GM19328 (cell line): ENCODE measurements around the gene SMG7.
A peak's percentile ranks its signal among the peaks of the same experiment; 100 is the strongest.

Source experiments
- ATAC-seq: cut with Tn5 transposase; IDR thresholded peaks from one replicate; pipeline ENCODE4 v1.9.1; 2021; ENCODE audit warnings: mild to moderate bottlenecking, moderate library complexity; ENCODE audit not compliant: unreplicated experiment

Gene SMG7

GRCh38 chr1:183466781-183467180 is 5.5 kb upstream of the SMG7 start:
- ATAC-seq = no peak

DNA sequence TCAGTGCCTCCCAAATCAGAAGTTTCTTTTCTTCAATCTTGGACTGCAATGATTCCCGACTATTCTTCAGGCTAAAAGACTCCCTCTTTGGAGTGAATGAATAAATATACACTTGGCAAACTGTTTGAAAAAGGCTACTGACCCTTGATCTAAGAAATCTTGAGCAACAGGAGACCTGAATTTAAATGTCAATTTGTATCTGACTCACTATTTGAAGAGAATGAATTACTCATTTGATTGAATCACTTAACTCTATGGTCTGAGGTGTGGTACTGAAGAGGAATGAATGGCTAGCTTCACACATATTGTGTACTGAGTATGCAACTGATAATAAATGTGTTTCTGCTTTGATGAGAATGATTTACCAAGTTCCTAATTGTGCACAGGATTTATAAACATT is 4.6 kb upstream of the SMG7 start:
- ATAC-seq = no peak

GRCh38 chr1:183470147-183470960 is 1.9 kb upstream of the SMG7 start:
- ATAC-seq = no peak

GRCh38 chr1:183470961-183471742 is 1.1 kb upstream of the SMG7 start:
- no peak for ATAC-seq

GRCh38 chr1:183471743-183472487 is 384 bp upstream of the SMG7 start:
- ATAC-seq = peak; percentile 44

DNA sequence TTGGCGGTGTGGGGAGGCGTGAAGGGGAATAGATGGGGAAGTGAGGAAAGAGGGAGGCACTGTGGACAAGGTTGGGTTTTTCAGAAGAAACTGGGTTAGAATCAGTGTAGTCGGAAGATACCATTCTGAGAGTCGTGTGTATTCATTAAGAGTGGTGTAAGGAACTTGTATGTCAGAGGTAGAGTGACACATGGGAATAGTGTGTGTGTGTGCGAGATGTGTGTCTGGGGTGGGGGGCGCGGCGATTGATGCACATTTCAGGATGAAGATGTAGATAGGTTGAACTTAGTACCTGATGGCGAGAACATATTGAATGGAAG is 878 bp downstream of the SMG7 start:
- ATAC-seq = no peak

- ATAC-seq = no peak
Observed at GRCh38 chr1:183476081-183476480, 3.8 kb downstream of the SMG7 start.

GRCh38 chr1:183477986-183478781 is 5.9 kb downstream of the SMG7 start:
- no peak for ATAC-seq

GRCh38 chr1:183480971-183481441 is 8.7 kb downstream of the SMG7 start:
- peak; percentile 61 for ATAC-seq

DNA sequence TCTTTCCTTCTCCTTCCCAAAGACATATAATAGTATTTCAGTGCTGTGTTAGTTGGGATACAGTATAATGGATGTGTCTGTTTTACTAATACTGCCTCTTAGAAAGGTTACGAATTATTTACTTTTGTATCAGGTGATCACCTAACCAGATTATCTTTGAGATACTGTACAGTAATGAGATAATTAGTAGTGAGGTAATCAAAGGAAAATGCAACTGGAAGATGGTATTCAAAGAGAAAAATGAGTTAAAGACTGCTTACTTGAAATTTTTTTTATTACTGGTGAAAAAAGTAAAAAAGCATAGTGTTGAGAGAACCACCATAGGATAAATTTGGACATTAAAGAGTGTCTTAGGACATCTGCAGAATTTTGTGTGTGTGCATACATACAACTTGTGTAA is 10.9 kb downstream of the SMG7 start:
- ATAC-seq = no peak

DNA sequence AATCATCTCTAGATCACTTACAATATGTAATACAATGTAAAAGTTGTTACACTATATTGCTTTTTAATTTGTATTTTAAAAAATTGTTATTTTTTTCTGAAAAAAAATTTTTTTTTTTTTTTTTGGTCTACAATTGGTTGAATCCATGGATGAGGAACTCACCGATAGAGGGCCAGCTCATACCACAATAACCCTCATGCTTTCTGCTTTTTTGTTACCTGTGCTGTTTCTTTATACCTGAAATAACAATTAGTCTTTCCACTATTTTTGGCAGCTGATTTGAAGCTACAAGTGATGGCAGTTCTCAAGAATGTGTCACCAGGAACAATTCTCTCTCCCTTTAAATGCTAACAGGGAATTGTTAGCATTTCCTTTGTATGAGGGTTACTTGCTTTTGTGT is 12.0 kb downstream of the SMG7 start:
- no peak for ATAC-seq

DNA sequence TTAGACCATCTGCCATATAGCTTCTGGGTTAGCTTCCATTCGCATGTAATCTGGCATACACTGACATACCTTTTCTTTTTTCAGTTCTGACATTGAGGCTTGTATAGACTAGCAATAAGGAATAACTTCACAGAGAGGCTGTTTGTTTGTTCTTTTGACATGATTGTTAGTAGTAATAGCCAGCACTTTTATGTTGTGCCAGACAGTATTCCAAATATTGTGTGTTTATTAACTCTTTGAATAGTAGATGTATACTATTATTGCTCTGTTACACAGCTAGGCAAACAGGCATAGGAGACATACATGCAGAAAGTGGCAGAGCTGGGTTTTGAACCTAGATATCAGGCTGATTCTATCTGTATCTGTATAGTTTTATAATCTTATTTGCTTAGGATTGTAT is 12.6 kb downstream of the SMG7 start:
- no peak for ATAC-seq

DNA sequence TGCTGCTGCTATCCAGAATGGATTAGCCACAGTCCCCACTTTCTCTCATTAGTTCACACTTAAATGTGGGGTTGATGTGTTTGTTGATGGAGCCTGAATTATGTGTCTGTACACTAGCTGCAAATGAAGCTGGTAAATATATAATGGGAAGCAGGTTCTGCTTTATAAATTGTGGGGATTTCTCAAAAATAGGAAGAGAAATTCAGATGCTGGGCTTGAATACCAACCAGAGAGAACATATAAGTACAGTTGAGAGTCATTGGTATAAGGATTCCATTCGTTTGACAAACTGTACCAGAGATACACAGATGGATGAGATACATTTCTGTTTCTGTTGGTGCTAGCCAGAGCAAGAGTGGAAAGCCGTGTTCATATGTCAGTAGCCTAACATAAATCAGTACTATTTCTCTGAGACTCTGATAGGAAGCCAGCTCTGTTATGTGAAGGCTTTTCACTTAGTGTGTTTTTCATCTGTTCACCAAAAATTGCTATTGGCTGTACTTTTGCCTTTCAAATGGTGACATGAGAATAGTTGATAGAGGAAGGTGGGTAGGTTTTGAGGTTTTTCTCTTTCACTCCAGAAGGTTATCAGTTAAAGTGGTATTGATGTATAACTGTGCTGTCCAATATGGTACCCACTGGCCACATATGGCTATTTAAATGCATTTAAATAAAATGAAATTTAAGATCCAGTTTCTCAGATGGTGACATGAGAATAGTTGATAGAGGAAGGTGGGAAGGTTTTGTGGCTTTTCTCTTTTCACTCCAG is 15.6 kb downstream of the SMG7 start:
- ATAC-seq = no peak

GRCh38 chr1:183490932-183491331 is 18.6 kb downstream of the SMG7 start:
- no peak for ATAC-seq

DNA sequence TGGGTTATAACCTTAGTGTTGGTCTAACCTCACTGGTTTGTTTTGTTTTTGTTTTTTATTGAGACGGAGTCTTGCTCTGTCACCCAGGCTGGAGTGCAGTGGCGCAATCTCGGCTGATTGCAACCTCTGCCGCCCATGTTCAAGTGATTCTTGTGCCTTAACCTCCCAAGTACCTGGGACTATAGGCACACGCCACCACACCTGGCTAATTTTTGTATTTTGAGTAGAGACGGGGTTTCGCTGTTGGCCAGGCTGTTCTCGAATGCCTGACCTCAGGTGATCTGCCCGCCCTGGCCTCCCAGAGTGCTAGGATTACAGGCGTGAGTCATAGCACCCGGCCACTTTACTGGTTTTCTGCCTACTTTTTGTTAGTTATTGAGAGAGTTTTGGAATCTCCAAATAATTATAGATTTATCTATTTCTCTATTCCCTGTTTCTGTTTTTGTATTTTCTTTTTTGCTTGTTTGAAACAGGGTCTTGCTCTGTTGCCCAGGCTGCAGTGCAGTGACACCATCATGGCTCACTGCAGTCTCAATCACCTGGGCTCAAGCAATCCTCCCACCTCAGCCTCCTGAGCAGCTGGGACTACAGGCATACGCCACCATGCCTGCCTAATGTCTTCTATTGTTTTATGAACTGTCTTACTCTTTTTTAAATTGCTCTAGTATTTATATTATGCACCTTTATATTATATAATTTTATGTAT is 21.4 kb downstream of the SMG7 start:
- no peak for ATAC-seq

- ATAC-seq = no peak
Observed at GRCh38 chr1:183495420-183495819, 23.1 kb downstream of the SMG7 start.

DNA sequence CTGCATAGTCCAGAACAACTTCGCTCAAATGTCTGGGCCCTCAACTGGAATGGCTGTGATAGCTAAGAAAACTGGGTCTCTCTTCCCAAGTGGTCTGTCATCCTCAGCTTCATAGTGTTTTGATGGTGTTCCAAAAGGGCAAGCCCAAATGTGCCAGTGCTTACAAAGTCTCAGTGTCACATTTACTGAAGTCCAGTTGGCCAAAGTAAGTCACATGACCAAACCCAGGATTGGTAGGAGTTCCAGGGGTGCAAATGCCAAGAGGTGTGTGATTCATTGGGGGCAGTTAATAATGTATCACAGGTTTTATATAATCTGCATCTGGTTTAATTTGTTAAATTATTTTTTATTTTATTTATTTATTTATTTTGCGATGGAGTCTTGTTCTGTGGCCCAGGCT is 24.9 kb downstream of the SMG7 start:
- no peak for ATAC-seq

DNA sequence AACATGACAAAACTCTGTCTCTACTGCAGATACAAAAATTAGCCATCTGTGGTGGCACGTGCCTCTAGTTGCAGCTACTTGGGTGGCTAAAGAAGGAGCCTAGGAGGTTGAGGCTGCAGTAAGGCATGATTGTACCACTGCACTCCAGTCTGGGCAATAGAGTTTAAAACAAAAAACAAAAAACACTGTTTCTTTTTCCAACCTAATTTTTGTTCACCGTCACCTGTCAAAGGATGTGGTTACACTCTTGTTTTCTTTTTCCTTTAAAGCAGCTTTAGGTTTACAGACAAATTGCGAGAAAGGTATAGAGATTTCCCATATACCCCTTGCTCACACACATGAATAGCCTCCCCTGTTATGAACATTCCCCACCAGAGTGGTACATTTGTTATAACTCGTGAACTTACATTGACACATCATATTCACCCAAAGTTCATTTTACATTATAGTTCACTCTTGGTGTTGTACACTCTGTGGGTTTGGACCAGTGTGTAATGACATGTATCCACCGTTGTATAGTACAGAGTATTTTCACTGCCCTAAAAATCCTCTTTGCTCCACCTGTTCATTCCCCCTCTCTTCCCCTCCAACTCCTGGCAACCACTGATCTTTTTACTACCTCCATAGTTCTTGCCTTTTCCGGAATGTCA is 26.2 kb downstream of the SMG7 start:
- no peak for ATAC-seq
